SK-N-DZ (cell line): Measurements from ENCODE around the gene SMC6. TPM values are rescaled to one million over a fixed set of nuclear protein-coding genes. Genes with fewer than 3 reads are reported as not detected.

Experiments
- DNase-seq: peaks from one replicate; pipeline ENCODE4 v3.0.0-alpha.2; 2015; ENCODE audit warnings: low spot score
- polyA plus RNA-seq, 2 experiments: library from polyadenylated mRNA; depleted of rRNA; stranded (reverse); fragments of >200 nt; gene quantifications; 2 replicates each; pipeline ENCODE4 v1.2.3, GENCODE V29; 2014

SMC6 gene
- polyA plus RNA-seq (2014; cell fraction: cytosol; rRNA removed): 20.6 and 27.3 TPM in 2 replicates
- polyA plus RNA-seq (2014; cell fraction: nucleus; rRNA removed): 30.5 and 34.9 TPM in 2 replicates

GRCh38 chr2:17753803-17754663 lies at the start of gene SMC6, which contains the start of gene GEN1:
SMC6 (minus strand) TSS chr2:17753810; CDS start chr2:17745946, 7,864 bp downstream.
GEN1 (plus strand) TSS chr2:17754138; CDS start chr2:17759944, 5,806 bp downstream.
- DNase-seq: peak; percentile 94

DNA sequence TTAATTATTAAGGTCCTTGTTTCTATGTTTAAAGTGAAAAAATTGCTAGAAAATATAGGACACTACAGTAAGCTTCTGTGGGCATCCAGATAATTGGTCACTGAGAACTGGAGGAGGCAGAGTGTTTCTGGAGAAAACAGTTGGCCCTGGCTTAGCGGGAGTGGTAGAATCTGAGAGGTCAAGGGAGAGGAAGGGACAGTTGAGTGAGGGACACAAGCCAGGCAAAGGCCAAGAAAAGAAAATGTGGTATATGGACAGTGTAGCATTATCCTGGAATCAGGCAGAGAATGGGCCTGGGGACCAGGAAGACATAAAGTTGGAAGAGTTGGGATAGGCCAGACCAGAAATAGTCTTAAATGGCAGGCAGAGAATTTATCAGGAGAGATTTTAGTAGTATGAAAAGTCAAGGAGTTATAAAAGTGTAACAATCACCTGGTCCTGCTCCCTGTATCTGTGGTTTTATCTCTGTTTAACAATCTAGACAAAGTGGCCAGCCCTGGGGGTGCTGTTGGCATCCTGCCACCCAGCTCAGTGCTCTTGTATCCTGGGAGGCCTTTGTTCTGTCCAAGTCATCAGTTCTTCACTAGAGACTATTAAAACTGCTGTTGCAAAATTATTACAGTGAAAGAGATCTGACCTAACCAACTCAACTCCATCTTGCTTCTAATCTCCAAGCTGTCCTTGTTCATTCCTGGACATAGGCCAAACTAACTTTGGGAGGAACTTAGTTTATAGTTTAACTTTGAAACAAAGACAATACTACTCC lies 47.3 kb upstream of the SMC6 start:
- DNase-seq: no peak

- no peak for DNase-seq
Measured at GRCh38 chr2:17800219-17800618, 46.6 kb upstream of the SMC6 start.

- no peak for DNase-seq
Measured at GRCh38 chr2:17799301-17800120, 45.9 kb upstream of the SMC6 start.

GRCh38 chr2:17798338-17798737 lies 44.7 kb upstream of the SMC6 start:
- DNase-seq: no peak

- DNase-seq: no peak
Measured at GRCh38 chr2:17795309-17795708, 41.7 kb upstream of the SMC6 start.

DNA sequence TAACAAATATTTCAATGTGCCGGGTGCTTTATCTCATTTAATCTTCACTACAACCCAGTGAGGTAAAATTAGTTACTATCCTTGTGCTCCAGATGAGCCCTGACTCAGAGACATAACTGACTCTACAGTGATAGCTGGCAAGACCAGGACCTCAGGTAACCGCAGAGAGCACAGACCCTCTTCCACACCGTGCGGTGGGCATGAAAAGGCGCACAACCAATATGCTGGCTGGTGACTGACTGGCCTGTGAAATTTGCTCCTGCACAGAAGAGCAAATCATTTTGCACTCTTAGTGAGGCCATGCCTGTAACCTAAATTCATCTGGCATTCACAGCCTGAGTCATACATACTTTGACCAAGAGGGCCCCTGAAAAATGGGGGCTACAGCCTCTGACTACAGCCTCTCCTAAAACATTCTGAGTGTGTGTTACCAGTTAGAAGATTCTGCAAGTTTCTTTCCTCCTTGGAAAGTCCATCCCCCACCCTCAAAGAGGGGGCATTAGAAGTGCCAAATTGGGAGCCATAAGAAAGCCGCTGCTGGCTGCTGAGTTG lies 40.3 kb upstream of the SMC6 start:
- no peak for DNase-seq

- DNase-seq: no peak
Measured at GRCh38 chr2:17793296-17793695, 39.7 kb upstream of the SMC6 start.

DNA sequence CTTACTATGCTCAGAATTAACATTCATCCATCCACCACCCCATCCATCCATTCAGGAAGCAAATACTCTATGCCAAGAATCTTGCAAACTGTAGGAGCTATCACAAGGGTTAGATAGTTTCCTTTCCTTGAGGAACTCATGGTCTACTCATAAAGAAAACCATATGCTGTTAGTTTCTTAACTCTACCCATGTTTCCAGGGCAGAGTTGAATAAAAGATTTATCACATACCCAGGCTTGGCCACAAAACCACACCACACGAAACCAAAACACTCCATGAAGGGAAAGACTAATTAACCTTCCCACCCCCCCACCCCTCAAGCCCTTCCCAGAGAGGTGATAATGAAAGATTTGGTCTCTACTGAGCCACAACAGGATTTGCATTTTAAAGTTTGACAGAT lies 38.9 kb upstream of the SMC6 start:
- no peak for DNase-seq

GRCh38 chr2:17791817-17792130 lies 38.2 kb upstream of the SMC6 start:
- no peak for DNase-seq

GRCh38 chr2:17791121-17791816 lies 37.7 kb upstream of the SMC6 start:
- no peak for DNase-seq

DNA sequence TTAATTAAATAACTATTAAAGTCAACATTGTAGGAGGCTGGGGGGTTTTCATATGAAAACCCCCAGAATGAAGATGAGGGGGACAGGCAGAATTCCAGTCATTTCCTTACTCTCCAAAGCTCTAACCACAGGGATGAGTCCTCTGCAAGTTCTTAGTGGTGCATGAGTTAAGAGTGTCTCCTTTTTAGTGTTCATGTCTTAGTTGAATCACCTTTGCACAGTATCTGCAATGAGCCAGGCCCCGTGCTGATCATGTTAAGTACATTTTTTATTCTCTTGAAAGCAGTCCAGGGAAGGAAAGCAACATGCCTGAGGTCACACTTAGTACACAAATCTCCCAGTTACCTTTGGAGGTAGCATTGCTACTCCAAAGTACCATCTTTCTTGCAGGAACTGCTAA lies 36.9 kb upstream of the SMC6 start:
- DNase-seq: no peak

DNA sequence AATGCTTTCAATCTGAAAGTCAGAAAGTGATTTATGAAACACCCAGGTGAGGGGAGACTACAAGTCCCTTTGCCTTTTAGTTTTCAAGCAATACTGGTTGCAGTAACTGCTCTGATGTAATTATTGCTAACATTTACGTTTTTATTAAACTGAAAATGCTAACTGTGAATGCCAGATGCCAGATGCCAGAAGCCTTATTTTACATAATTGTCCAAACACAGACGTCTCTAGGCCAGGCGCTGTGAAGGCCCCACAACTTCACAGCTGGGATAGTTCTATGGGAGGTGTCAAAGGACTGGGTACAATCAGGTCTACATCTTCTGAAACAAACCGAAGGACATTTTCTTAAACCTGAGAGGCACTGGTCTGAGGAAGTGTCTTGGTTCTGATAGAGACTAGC lies 35.2 kb upstream of the SMC6 start:
- peak; percentile 47 for DNase-seq

GRCh38 chr2:17786727-17787126 lies 33.1 kb upstream of the SMC6 start:
- no peak for DNase-seq

DNA sequence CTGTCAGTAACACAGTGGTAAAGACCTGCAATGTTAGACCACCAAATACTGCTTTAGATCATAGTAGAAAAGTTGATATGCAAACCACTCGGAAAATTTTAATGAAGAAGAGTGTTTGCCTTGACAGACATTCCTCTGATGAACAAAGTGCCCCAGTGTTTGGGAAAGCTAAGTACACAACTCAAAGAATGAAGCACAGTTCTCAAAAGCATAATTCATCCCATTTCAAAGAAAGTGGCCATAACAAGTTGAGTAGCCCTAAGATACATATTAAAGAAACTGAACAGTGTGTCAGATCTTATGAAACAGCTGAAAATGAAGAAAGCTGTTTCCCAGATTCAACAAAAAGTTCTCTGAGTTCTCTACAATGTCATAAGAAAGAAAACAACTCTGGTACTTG lies 27.9 kb upstream of the SMC6 start:
- DNase-seq: no peak

DNA sequence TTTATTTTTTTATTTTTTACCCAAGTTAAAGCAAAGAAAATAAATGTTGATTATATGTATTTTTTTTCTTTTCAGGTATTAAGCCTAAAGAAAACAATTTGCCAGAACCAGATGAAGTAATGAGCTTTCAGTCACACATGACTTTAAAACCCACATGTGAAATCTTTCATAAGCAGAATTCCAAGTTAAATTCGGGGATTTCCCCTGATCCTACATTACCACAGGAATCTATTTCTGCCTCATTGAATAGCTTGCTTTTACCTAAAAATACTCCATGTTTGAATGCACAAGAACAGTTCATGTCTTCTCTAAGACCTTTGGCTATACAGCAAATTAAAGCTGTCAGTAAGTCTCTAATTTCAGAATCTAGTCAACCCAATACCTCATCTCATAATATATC lies 26.9 kb upstream of the SMC6 start:
- DNase-seq: no peak

DNA sequence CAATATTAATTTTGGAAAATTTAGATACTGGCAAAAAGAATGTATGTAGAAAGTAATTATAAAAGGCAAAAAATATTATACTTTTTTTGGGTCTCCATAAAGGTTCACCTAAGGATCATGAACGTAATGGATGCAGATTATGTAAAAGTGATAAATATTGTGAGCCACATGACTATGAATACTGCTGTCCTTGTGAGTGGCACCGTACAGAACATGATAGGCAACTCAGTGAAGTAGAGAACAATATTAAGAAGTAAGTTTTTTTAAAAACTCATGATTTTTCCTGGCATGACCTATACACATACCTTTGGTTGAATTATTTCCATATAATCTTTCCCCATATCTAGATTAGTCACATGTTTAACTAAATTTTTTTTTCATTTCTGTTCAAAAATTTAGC lies 18.9 kb upstream of the SMC6 start:
- no peak for DNase-seq

DNA sequence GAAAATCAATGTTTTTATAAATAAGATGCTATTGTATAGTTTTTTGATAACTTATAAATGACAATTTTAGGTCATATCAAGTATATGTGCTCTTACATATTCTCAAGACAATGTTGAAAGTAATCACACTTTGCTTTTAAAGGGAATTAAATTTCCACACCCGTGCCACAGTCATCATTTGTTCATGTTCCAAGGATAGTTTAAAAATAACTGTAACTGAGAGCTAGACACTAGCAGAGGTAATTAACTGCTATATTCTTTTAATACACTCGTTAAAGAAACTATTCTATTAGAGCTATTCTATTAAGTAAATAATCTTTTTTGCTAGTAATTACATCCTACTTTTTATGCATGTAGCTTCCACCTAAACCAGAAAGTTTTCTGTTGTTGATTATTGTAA lies 18.3 kb upstream of the SMC6 start:
- no peak for DNase-seq

DNA sequence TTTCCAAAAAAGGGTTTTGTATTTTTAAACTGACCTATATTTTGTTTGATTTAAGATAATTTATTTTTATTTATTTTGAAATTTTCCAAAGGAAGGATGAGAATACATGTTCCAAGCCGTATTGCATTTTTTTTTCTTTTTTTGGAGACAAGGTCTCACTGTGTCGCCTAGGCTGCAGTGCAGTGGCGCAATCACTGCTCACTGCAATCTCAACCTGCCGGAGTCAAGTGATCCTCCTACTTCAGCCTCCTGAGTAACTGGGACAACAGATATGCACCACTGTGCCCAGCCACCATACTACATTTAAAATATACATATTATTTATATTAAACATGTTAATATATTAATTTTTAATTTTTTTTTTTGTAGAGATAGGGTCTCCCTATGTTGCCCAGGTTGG lies 15.3 kb upstream of the SMC6 start:
- DNase-seq: no peak

GRCh38 chr2:17765398-17765797 lies 11.8 kb upstream of the SMC6 start:
- DNase-seq: no peak
